ENCODE measurements around the gene RUFY4. TPM values are rescaled to one million over a fixed set of nuclear protein-coding genes. Genes with fewer than 3 reads are reported as not detected.

RUFY4 gene
- total and polyA plus RNA-seq, 9 of the 15 experiments (the other 6 are each of a cell fraction or from before 2014, with no cell fraction given): not detected

DNA sequence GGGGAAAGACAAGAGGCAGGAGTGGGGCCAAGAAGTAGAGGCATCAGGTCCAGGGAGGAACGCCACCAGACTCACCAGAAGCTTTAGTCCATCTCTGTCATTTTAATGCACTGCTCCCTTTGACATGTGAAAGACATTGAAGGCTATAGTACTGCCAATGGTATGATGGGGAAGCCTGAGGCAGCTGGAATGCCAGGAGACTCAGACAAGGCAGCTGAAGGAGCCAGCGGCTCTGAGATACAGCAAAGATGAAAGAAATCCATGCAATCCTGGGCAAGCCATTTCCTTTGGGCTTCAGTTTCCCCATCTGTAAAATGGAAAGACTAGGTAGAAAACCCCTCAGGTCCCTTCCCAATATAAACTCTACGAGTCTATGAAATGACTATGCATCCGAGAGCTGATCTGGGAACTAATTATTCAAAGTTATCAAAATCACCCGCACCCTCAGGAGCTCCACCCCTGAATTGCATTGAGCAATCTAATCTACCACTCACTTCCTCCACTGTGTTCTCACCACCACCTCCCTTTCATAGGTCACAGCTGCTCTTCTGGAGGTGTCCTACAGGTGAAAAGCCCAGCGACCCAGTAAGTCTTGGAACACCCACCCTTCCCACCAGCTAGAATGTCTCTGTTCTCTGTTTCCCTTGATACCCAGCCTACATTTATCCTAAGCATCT is 59.9 kb downstream of the RUFY4 start:
- ChIA-PET POLR2A (interaction anchor here (0.7 kb wide), 1 partner anchor 44 kb away, joined by 3 read pairs; no protein-coding TSS in a partner anchor), CTCF (ENCODE audit: low intra/inter-chr PET ratio) (no interaction called here)
- no peaks in the 10 kb centered on the region for H3K36me3 ChIP-seq (ENCODE audit: control insufficient read depth, insufficient read depth, low read length)
- WGBS (ENCODE audit: insufficient coverage, low coverage, missing lambda C conversion rate): 0% methylated on average over 6 of the region's 6 CpGs
- H3K27ac ChIP-seq (ENCODE audit: extremely low read depth, low read depth, low read length): no peak overlapping the region
- no peak overlapping the region for H3K9ac ChIP-seq (ENCODE audit: insufficient read depth in 1 of 2, low read depth in 2 of 2, low read length in 2 of 2)
- no peaks in the 10 kb centered on the region for H3K9me1 ChIP-seq (ENCODE audit: control insufficient read depth, insufficient read depth, low read length)
- no peaks in the 10 kb centered on the region for H3K9me3 ChIP-seq (replicated peaks; ENCODE audit: control insufficient read depth, insufficient read depth, low read depth, low read length)
- no peak for FAIRE-seq
- TF ChIP-seq, protein P1, sequence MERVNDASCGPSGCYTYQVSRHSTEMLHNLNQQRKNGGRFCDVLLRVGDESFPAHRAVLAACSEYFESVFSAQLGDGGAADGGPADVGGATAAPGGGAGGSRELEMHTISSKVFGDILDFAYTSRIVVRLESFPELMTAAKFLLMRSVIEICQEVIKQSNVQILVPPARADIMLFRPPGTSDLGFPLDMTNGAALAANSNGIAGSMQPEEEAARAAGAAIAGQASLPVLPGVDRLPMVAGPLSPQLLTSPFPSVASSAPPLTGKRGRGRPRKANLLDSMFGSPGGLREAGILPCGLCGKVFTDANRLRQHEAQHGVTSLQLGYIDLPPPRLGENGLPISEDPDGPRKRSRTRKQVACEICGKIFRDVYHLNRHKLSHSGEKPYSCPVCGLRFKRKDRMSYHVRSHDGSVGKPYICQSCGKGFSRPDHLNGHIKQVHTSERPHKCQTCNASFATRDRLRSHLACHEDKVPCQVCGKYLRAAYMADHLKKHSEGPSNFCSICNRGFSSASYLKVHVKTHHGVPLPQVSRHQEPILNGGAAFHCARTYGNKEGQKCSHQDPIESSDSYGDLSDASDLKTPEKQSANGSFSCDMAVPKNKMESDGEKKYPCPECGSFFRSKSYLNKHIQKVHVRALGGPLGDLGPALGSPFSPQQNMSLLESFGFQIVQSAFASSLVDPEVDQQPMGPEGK (CRISPR knock-in tag; IDR thresholded peaks at IDR 0.05; ENCODE audit: borderline replicate concordance): no peak
- TF ChIP-seq ILK (tag; IDR thresholded peaks at IDR 0.05; ENCODE audit: borderline replicate concordance, low read depth): no peak
- BruUV-seq (replicated peaks): no TSS peak
- peaks cover 0 to 24% of the 10 kb centered on the region in 2 experiments; a peak in 3 of 5 replicates for H3K27me3 ChIP-seq (ENCODE audit: control insufficient read depth in 2 of 2, insufficient read depth in 2 of 2, low read length in 2 of 2)
- DNase-seq (ENCODE audit: extremely low read depth in 1 of 4, low spot score in 3 of 4): no peak
- H3K4me3 ChIP-seq: no peak overlapping the region
- no peak overlapping the region for H2AFZ ChIP-seq (ENCODE audit: low read depth, low read length)
- no peaks in the 10 kb centered on the region; a peak in 1 of 5 replicates for H3K4me1 ChIP-seq (replicated peaks in 1 of 2; ENCODE audit: control insufficient read depth in 2 of 2, insufficient read depth in 2 of 2, low read length in 2 of 2)
- in situ Hi-C loops (cut with MboI) (no loop called here), intact Hi-C loops (cut with micrococcal nuclease) (no loop called here)
- no peaks in the 10 kb centered on the region for H3K79me2 ChIP-seq (ENCODE audit: control insufficient read depth, insufficient read depth, low read length)
- no peak overlapping the region for H3K4me2 ChIP-seq (ENCODE audit: insufficient read depth, low read length)
- no peak for ATAC-seq
- H4K20me1 ChIP-seq (replicated peaks; ENCODE audit: control insufficient read depth, insufficient read depth, low read length): no peaks in the 10 kb centered on the region

Data from K562 (cell line).